OCI-LY3 (cell line): Measurements from ENCODE around the gene SLX4.

ENCODE experiments used
- H2AFZ ChIP-seq: fragments of 200-600, 300-600 bp; shearing (Covaris generic); 2 replicates; pipeline ENCODE4 v1.6.0; 2014; ENCODE audit warnings: antibody characterized with exemption, low read depth, low read length
- H3K27ac ChIP-seq: fragments of 200-600, 300-600 bp; sonication (generic); 2 replicates; pipeline ENCODE4 v1.5.1; 2014; ENCODE audit warnings: mild to moderate bottlenecking, low read length, moderate library complexity, mixed read lengths
- H3K27me3 ChIP-seq: fragments of 200-600, 300-600 bp; sonication (generic); 2 replicates; pipeline ENCODE4 v1.6.1; 2014; ENCODE audit warnings: low read depth, low read length, mixed read lengths
- H3K36me3 ChIP-seq: fragments of 200-600, 300-600 bp; sonication (generic); replicated peaks from 2 replicates; pipeline ENCODE3; 2014; ENCODE audit warnings: low read depth, low read length, mixed read lengths
- H3K4me1 ChIP-seq: fragments of 300-600, 200-600 bp; sonication (generic); 2 replicates; pipeline ENCODE4 v1.6.1; 2014; ENCODE audit warnings: low read length, mixed read lengths
- H3K4me2 ChIP-seq: fragments of 200-600, 300-600 bp; sonication (generic); 2 replicates; pipeline ENCODE4 v1.6.1; 2014; ENCODE audit warnings: low read length, mixed read lengths
- H3K4me3 ChIP-seq: fragments of 300-600, 200-600 bp; sonication (generic); 2 replicates; pipeline ENCODE4 v1.5.1; 2014; ENCODE audit warnings: antibody characterized with exemption, mild to moderate bottlenecking, low read length, moderate library complexity
- H3K79me2 ChIP-seq: fragments of 300-600, 200-600 bp; shearing (Covaris generic); 2 replicates; pipeline ENCODE4 v1.6.1; 2014; ENCODE audit warnings: mild to moderate bottlenecking, low read length, mixed read lengths
- H3K9ac ChIP-seq: fragments of 300-600, 200-600 bp; shearing (Covaris generic); 2 replicates; pipeline ENCODE4 v1.6.0; 2014; ENCODE audit warnings: mild to moderate bottlenecking, low read length, moderate library complexity
- H3K9me3 ChIP-seq: fragments of 200-600, 300-600 bp; shearing (Covaris generic); 2 replicates; pipeline ENCODE4 v1.6.1; 2014; ENCODE audit warnings: low read length, mixed read lengths; ENCODE audit not compliant: insufficient read depth
- H4K20me1 ChIP-seq: fragments of 200-600, 300-600 bp; sonication (generic); 2 replicates; pipeline ENCODE4 v1.6.1; 2016; ENCODE audit warnings: low read length, mixed read lengths; ENCODE audit not compliant: insufficient read depth
- EZH2phosphoT487 ChIP-seq: fragments of 200-600 bp; shearing (Covaris generic); IDR thresholded peaks from 2 replicates; pipeline ENCODE4 v1.6.1; 2018; ENCODE audit warnings: antibody characterized with exemption, mixed run types, low read depth
- TF ChIP-seq, protein P1 (sequence below): fragments of 200-600, 300-600 bp; sonication (generic); IDR thresholded peaks from 2 replicates; pipeline ENCODE4 v1.5.1; 2014; ENCODE audit warnings: antibody characterized with exemption, low read length, low read depth

SLX4 gene

DNA sequence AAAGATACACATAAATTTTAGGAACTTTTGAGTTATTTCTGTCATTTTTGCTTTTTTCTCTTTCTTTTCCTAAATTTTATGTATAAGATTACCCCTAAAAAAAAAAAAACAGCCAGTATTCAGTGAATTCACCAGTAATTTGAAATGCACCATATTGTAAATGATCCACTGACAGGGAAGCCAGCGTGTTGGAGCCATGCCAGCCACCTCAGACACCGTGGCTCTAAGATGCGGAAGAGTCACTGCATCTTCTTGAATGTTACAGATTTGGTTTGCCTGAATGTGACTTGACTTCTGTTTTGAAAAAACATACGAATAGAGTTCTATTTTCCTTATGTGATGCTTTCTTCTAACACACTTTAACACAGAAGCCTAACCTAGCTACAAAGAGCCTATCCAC, 73.2 kb downstream of the SLX4 start:
- Histone ChIP-seq H3K9ac (no peak overlapping the region), H3K9me3 (no peaks in the 10 kb centered on the region), H3K4me2 (no peak overlapping the region), H2AFZ (no peak overlapping the region), H3K4me1 (no peaks in the 10 kb centered on the region), H3K27me3 (no peaks in the 10 kb centered on the region), H3K27ac (no peak overlapping the region), H3K4me3 (no peak overlapping the region), H3K36me3 (peaks cover 3% of the 10 kb centered on the region), H3K79me2 (no peaks in the 10 kb centered on the region), H4K20me1 (no peaks in the 10 kb centered on the region)
- TF ChIP-seq, protein P1, sequence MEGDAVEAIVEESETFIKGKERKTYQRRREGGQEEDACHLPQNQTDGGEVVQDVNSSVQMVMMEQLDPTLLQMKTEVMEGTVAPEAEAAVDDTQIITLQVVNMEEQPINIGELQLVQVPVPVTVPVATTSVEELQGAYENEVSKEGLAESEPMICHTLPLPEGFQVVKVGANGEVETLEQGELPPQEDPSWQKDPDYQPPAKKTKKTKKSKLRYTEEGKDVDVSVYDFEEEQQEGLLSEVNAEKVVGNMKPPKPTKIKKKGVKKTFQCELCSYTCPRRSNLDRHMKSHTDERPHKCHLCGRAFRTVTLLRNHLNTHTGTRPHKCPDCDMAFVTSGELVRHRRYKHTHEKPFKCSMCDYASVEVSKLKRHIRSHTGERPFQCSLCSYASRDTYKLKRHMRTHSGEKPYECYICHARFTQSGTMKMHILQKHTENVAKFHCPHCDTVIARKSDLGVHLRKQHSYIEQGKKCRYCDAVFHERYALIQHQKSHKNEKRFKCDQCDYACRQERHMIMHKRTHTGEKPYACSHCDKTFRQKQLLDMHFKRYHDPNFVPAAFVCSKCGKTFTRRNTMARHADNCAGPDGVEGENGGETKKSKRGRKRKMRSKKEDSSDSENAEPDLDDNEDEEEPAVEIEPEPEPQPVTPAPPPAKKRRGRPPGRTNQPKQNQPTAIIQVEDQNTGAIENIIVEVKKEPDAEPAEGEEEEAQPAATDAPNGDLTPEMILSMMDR: no peak

DNA sequence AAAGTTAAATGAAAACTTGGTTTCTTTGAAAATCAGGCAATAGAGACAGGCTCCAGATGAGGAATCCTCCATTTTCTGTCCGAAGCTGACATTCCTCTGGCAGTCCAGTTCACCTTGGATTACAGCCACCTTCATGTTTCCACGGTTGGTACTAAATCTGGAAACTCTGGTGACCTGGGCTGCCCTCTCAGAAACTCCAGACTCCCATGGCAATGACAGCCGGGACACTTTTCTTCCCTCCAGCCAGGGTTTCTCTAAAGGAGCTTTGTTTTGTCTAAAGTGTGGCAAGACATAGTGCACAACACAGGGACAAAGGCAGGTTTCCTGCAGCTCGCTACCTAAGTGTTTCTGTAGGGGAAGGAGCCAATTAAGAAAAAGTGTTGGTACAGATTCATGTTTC, 74.6 kb downstream of the SLX4 start:
- H3K9me3 ChIP-seq: no peaks in the 10 kb centered on the region
- H3K79me2 ChIP-seq: no peaks in the 10 kb centered on the region
- H3K4me2 ChIP-seq: no peak overlapping the region
- no peak overlapping the region for H3K4me3 ChIP-seq
- no peaks in the 10 kb centered on the region for H3K4me1 ChIP-seq
- TF ChIP-seq, protein P1: no peak
- no peak for TF ChIP-seq EZH2phosphoT487
- H4K20me1 ChIP-seq: no peaks in the 10 kb centered on the region
- peaks cover 3% of the 10 kb centered on the region for H3K36me3 ChIP-seq
- H3K27me3 ChIP-seq: no peaks in the 10 kb centered on the region
- H3K9ac ChIP-seq: no peak overlapping the region
- H2AFZ ChIP-seq: no peak overlapping the region
- H3K27ac ChIP-seq: no peak overlapping the region

DNA sequence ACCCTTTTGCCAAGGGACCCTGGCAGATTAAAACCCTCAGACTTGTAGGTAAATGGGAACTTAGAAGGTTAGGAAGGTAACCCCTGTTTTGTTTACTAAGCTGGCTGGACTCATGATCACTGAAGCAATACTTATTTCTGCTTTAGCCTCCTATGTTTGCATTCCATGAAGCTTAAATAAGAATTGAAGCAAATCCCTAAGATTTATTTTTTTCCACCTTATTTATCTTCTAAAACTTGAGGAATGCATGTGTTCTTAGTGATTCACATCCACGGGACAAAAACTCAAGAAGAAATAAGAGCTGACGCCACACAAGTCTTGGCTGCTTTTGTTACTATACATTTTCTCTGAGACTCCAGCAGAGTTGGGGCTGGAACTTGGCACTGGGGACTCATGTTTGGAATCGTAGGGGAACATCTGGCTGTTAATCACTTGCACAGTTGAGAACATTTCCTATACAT, 75.1 kb downstream of the SLX4 start:
- Histone ChIP-seq H4K20me1 (no peaks in the 10 kb centered on the region), H3K9me3 (no peaks in the 10 kb centered on the region), H3K4me3 (no peak overlapping the region), H3K27ac (no peak overlapping the region), H3K4me1 (no peaks in the 10 kb centered on the region), H3K27me3 (no peaks in the 10 kb centered on the region), H3K36me3 (peaks cover 3% of the 10 kb centered on the region), H3K79me2 (no peaks in the 10 kb centered on the region), H3K4me2 (no peak overlapping the region), H3K9ac (no peak overlapping the region), H2AFZ (no peak overlapping the region)
- TF ChIP-seq, protein P1: no peak
- TF ChIP-seq EZH2phosphoT487: no peak

DNA sequence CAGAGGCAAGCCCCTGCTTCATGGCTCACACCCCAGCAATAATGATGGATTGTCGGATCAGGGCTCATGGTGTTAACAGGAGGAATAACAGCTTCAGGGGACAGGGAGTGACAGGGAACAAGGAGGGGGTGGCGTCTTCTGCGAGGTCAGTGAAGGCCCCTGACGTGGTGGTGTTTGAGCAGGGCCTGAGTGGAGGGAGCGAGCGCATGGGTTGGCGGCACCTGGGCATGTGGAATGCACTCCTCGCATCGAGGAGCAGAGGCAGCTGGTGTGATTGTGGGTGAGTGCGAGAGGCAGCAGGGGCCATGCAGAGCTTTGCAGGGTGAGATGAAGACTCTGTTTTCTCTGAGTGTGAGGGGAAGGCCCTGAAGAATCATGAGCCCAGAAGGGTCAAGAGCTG, 77.3 kb downstream of the SLX4 start:
- H4K20me1 ChIP-seq: no peaks in the 10 kb centered on the region
- no peak overlapping the region for H3K4me2 ChIP-seq
- H3K4me3 ChIP-seq: no peak overlapping the region
- H2AFZ ChIP-seq: no peak overlapping the region
- H3K79me2 ChIP-seq: no peaks in the 10 kb centered on the region
- no peak overlapping the region for H3K27ac ChIP-seq
- H3K4me1 ChIP-seq: no peaks in the 10 kb centered on the region
- peaks cover 7% of the 10 kb centered on the region for H3K36me3 ChIP-seq
- no peaks in the 10 kb centered on the region for H3K27me3 ChIP-seq
- H3K9me3 ChIP-seq: no peaks in the 10 kb centered on the region
- H3K9ac ChIP-seq: no peak overlapping the region
- no peak for TF ChIP-seq EZH2phosphoT487
- TF ChIP-seq, protein P1: no peak
